GM18507 (cell line): Measurements from ENCODE around the gene HEXIM1.
A peak's percentile ranks its signal among the peaks of the same experiment; 100 is the strongest.

Experiments used
- DNase-seq: peaks from one replicate; pipeline ENCODE4 v3.0.0; 2011; ENCODE audit warnings: low read depth; ENCODE audit not compliant: insufficient read length; ENCODE audit errors: extremely low spot score
- FAIRE-seq: peaks from 2 replicates; lab custom pipeline; 2011; peaks lifted over from hg19 to GRCh38; lab: Jason Lieb, UNC

The HEXIM1 gene

DNA sequence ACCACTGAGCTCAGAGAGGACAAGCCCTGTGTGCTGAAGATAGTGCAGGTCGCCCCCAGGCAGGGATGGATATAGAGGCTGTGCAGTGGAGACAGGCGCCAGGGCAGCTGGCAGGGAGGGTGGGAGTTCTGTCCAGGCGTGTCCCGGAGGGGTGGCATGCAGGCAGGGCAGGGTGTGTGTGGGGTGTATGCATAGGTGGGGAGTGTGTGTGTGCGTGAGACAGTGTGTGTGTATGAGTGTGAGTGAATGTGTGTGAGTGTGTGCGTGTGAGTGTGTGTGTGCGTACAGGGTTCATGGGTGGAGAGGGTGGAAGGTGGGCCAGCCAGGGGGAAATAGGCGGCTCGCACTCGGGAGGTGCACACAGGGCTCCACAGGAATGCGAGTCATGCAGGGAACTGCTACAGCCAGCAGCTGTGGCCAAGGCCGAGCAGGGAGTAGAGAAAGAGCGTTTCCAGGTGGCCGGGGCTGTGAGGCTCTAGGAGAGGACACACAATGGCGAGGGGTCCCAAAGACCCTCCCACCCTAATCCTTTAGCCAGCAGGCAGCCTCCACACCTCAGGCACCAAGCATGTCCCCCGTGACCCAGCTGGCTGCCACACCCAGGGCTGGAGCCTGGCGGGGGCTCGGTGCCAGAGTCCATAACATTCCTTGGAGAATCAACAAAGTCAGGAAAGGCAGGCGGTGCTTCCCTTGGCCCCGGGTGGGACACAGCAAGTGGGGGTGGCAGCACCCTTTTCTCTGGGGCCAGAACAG lies 20.6 kb upstream of the HEXIM1 start:
- no peak for FAIRE-seq

GRCh38 chr17:45128331-45128730 lies 19.9 kb upstream of the HEXIM1 start:
- FAIRE-seq (no peak), DNase-seq (no peak)

More for the DNA sequence above, 20.6 kb upstream of the HEXIM1 start:
- DNase-seq, result no peak

DNA sequence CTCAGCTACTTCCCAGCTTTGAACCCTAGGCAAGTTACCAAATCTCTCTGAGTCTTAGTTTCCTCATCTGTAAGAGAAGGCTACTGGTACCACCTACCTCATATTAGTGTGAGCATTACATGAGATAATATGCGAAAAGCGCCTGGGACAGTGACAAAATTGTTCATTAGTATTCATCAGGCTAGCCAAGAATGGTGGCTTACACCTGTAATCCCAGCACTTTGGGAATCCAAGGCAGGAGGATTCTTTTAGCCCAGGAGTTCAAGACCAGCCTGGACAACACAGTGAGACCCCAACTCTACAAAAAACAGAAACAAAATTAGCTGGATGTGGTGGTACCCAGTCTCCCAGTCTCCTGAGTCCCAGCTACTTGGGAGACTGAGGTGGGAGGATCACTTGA lies 19.3 kb upstream of the HEXIM1 start:
- DNase-seq (no peak), FAIRE-seq (no peak)

DNA sequence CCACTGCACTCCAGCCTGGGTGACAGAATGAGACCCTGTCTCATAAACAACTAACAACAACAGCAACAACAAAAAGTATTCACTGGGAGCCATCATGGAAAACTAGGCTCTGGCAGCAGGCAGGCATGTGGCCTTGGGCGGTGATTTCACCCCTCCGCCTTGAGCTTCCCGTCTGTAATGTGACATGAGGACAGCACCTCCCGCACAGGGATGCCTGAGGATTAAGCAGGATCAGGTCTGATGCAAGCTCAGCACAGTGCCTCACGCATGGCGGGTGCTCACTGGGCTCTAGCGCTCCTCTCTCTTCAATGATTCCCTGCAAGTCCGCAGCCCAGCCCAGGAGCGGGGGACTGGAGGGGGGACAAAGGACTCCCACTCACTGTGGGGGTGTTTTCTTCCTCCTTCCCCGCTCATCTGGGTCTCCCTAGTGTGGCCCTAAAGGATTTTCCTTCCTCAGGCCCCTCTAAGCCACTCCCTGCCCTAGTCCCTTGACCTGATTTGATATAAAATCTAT lies 18.8 kb upstream of the HEXIM1 start:
- DNase-seq (no peak), FAIRE-seq (no peak)

GRCh38 chr17:45129940-45130680 lies 18.2 kb upstream of the HEXIM1 start:
- DNase-seq (no peak), FAIRE-seq (no peak)

DNA sequence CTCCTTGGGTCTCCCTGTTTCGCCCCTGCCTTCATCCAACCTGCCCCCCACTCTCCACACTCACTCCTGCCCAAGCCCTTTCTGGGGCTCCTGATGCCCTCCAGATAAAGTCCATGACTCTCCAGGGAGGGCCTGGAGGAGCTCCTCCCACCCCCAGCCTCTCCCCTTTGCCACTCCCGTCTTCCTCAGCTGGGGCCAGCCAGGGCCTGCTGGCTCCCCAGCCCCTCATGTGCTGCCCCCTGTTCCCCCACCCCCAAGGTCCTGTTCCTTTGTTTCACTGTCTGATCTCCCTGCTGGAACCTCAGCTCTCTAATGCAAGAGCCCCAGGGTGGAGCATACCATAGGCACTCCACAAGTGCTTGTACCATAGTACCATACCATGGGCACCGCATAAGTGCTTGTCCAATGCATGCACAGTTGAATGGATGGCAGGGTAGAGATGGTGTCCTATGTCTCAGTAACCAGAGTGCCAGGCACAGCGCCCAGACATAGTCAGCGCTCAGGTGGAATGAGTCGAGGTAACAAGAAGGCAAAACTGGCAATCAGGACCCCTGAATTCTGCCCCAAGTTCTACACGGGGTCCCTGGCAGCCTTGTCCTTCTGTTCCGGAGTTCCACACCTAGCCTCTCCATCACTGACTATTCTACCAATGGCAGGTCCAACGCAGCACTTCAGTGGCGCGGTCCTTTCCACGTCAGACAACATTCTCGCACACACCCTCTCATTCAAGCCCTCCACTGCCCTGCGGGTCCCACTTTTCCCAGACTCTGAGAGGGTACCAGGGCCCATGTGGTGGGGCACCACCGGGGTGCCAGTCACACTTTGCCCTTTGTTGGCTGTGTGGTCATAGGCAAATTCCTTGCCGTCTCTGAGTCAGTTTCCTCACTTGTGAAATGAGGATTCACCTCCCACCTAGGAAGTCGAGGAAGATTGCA lies 17.3 kb upstream of the HEXIM1 start:
- no peak for DNase-seq
- no peak for FAIRE-seq

DNA sequence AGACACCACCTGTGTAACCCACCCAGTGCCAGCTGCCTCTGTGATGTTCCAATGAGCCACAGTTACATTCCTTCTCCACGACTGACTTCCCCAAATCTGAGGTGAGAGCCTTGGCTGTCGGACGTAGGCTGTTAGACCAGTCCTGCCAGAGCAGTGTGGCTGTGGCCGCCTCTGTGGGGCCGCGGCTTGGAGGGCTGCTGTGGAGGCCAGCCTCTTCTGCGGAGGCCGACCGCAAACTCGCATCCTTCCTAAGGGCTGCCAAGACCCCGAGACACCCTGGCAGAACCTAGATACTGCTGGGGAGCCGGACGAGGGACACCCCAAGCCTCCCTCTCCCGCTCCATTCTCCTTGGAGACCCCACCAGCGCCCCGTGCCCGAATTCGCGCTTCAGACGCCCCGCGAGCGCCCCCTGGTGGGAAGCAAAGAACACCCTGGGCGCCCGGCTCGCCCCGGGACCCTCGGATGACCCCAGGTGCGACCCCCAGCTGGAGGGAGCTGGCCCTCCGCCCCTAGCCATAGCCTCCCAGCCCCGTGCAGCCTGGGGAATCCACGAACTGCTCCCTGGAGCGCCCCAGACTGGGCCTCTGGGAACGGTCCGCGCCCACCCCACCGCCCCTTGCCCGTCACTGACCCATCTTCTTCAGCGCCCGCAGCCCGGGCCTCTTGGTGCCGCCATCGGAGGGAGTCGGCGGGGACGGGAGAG lies 16.5 kb upstream of the HEXIM1 start:
- no peak for DNase-seq

DNA sequence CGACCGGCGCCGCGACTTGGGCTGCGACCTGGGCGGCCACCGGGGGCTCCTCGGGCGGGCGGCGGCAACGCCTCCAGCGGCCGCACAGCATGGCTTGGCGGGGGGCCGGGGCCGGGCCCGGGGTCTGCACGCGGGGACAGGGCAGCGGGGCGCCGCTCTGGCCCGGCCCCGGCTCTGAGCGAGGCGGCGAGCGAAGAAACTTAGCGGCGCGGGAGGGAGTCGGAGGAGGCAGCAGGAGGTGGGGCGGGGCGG lies 16.0 kb upstream of the HEXIM1 start, which contains the start of gene PLCD3:
Gene PLCD3 (minus strand): TSS at position 196 of the 252 bp plus-strand sequence. CDS start 105 bp downstream, at position 91.
- DNase-seq (no peak), FAIRE-seq (no peak)

More for the DNA sequence above, 16.5 kb upstream of the HEXIM1 start:
- no peak for FAIRE-seq

DNA sequence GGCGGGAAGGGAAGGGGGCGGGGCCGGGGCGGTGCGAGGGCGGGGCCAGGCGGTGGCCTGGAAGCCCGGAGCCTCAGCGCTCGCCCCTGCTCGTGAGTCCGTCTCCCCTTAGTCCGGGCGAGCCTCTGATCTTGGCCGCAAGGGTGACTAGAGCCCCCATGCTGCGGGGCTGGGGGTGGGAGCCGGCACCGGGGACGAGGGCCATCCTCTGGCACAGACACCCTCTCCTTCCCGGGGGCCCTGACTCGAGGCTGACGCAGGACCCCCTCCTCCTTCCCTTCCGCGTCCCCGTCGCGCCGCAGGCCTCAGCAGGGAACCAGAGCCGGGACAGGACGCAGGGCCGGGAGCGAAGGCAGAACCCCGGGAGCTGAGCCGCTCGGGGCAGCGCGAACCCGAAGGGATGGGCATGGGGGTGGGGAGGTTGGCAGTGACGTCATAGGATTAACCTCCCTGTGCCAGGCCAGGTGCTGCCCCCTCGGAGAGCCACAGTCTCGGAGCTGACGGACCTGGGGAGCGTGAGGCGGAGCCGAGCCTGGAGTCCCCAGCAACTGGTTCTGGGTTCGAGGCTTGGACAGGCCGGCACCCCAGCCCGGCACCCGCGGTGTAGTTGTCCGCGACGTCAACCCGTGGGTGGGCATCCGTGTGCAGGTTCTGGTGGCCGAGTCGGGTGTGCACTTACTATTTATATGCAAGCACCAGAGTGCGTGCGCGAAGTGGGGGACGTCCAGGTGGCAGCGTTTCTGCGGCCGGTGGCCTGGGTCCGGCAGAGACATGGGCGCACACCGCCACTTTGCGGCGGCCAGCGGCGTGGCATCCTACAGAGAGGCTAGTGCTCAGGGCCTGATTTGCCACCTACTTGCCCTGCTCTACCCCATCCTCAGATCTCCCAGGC lies 15.5 kb upstream of the HEXIM1 start:
- FAIRE-seq (peak; percentile 68), DNase-seq (peak; percentile 77)

DNA sequence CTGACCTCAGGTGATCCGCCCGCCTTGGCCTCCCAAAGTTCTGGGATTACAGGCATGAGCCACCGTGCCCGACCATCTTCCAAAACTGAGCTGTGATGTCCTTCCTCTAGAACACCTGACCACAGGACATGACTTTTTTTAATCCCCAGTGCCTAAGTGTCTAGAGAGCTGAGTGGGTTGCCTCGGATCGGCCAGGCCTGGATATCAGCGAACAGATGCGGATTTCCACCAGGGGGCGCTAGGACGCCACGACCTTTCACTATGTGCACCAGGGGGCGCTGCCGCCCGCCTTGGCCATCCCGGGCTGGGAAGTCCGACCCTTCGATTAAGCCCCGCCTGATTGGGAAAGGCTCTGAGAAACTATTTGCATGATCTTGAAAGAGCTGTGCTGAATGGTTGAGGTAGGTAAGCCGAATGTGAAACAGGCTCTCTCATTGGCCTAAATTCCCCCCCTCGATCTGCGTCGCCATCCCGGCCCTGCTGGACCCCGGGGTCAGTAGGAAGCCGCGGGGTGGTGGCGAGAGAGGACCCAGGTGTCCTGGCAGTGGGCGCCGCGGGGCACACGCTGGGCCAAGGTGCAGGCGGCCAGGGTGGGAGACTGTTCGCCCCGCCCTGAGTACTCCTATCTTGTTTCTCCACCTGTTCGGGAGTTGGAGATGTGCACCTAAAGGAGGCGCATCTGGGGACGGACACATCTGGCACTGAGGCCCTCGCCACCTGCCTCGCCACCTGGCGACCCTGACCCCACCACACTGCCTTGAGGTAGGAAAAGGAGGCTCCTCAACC lies 12.9 kb upstream of the HEXIM1 start, which contains the start of gene ACBD4:
Gene ACBD4 (plus strand): TSS at position 496 of the 786 bp plus-strand sequence. CDS start 458 bp downstream, outside the sequence.
- FAIRE-seq (peak; percentile 100), DNase-seq (peak; percentile 88)

DNA sequence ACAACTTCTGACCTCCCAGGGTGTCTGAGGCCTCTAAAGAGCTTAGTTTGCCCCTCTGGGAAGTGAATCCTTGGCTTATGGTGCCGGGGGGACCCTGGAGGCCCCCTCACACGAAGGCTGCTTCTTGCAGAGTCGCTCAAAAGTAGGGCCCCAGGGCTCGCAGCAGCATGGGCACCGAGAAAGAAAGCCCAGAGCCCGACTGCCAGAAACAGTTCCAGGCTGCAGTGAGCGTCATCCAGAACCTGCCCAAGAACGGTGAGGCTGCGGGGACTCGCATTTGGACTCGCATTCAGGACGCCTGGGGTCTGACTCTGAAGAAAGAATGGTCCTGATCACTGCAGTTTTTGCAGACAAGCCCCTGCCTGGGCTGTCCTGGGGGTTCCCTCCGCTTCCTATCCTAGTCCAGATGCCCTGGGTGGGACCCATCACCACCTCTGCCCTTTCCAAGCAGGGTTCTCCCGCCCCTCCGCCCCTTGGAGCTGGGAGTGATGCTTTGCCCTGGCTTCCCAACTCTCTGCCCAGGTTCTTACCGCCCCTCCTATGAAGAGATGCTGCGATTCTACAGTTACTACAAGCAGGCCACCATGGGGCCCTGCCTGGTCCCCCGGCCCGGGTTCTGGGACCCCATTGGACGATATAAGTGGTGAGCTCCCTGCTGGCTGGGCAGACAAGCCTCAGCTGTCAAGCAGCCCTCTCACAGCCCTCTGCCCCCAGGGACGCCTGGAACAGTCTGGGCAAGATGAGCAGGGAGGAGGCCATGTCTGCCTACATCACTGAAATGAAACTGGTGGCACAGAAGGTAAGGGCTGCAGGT lies 12.1 kb upstream of the HEXIM1 start:
- no peak for DNase-seq
- FAIRE-seq, result no peak

DNA sequence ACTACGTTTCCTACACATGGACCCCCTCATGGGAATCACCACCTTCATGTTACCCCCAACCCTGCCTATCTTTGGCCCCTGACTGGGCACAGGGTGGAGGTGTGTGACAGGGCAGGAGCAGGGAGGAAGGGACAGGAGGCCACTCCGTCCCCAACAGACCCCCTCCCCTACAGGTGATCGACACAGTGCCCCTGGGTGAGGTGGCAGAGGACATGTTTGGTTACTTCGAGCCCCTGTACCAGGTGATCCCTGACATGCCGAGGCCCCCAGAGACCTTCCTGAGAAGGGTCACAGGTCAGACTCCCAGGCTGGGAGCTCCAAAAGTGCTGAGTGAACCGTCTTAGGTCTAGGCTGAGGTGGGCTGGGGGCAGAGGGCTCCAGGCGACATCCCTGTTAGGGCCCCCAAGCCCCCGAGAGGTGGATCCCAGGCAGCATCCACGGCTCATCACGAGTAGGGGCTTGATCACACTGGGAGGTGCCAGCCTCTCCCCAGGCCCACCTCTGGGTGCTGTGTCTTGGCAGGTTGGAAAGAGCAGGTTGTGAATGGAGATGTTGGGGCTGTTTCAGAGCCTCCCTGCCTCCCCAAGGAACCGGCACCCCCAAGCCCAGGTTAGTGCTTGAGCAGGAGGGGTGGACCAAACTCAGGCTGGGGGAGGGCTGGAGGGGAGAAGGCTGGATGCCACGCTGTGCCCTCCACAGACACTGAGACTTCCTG lies 11.3 kb upstream of the HEXIM1 start:
- FAIRE-seq, result no peak
- DNase-seq, result no peak

GRCh38 chr17:45137561-45138305 lies 10.5 kb upstream of the HEXIM1 start:
- DNase-seq (no peak), FAIRE-seq (no peak)

- no peak for FAIRE-seq
- no peak for DNase-seq
Measured at GRCh38 chr17:45138911-45139532, 9.3 kb upstream of the HEXIM1 start.

DNA sequence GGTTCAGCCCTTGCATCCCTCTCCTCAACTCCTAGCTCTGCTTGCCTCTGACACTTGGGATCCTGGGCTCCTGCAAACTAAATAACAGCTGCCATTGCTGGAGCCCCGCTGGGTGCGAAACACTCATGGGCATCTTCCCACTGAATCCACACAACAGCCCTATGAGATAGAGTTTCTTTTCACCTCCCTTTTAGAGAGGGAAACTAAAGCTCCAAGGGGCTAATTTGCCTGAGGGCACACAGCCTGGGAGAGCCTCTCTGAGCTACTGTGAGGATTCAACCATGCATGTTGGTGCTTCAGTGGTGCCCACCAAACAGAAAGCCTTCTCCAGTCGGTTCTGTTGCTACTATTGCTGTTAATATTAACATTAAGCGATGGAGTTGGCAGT lies 8.7 kb upstream of the HEXIM1 start:
- no peak for DNase-seq
- no peak for FAIRE-seq
